Measurements from ENCODE around the gene RPS6KA2. TPM values are rescaled to one million over a fixed set of nuclear protein-coding genes. Genes with fewer than 3 reads are reported as not detected.

Gene RPS6KA2
- total RNA-seq, 2 donors from 2014 or later = 78.6 to 131 TPM

GRCh38 chr6:166616261-166617238 is 10.5 kb downstream of the RPS6KA2 start:
- Histone ChIP-seq H3K4me1 (peaks cover 0 to 76% of the 10 kb centered on the region in 2 donors), H3K27me3 (no peaks in the 10 kb centered on the region), H3K27ac (peak overlapping the region in 1 of 2 donors; percentile 85), H3K36me3 (no peaks in the 10 kb centered on the region), H3K9me3 (no peaks in the 10 kb centered on the region), H3K4me3 (no peak overlapping the region)
- DNase-seq (ENCODE audit: low spot score) = peak; percentile 54
- TF ChIP-seq, protein P1, sequence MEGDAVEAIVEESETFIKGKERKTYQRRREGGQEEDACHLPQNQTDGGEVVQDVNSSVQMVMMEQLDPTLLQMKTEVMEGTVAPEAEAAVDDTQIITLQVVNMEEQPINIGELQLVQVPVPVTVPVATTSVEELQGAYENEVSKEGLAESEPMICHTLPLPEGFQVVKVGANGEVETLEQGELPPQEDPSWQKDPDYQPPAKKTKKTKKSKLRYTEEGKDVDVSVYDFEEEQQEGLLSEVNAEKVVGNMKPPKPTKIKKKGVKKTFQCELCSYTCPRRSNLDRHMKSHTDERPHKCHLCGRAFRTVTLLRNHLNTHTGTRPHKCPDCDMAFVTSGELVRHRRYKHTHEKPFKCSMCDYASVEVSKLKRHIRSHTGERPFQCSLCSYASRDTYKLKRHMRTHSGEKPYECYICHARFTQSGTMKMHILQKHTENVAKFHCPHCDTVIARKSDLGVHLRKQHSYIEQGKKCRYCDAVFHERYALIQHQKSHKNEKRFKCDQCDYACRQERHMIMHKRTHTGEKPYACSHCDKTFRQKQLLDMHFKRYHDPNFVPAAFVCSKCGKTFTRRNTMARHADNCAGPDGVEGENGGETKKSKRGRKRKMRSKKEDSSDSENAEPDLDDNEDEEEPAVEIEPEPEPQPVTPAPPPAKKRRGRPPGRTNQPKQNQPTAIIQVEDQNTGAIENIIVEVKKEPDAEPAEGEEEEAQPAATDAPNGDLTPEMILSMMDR (IDR thresholded peaks at IDR 0.05) = no peak

- Histone ChIP-seq H3K27ac (peak overlapping the region; percentile 85 to 86), H3K4me1 (peaks cover 0 to 66% of the 10 kb centered on the region in 2 donors), H3K9me3 (no peaks in the 10 kb centered on the region), H3K27me3 (no peaks in the 10 kb centered on the region), H3K36me3 (no peaks in the 10 kb centered on the region), H3K4me3 (no peak overlapping the region)
- DNase-seq (ENCODE audit: low spot score) = peak; percentile 74
- TF ChIP-seq, protein P1 (IDR thresholded peaks at IDR 0.05) = no peak
Measured at GRCh38 chr6:166615059-166615770, 11.8 kb downstream of the RPS6KA2 start.

DNA sequence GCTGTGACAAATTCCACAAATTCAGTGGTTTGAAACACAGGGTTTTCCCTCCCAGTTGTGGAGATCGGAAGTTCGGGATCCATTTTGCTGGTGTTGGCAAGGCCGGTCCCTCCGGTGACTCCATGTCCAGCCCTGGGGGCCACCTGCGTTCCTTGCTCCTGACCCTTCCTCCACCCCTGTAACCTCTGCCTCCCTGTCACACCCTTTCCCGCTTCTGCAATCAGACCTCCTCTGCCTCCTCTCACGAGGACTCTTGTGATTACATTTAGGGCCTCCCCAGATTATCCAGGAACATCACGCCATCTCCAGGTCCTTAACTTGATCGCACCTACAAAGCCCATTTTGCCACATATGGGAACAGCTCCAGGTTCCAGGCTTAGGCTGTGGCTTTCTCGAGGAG is 12.5 kb downstream of the RPS6KA2 start:
- no peak overlapping the region for H3K4me3 ChIP-seq
- DNase-seq (ENCODE audit: low spot score) = no peak
- H3K36me3 ChIP-seq = no peaks in the 10 kb centered on the region
- peaks cover 0 to 59% of the 10 kb centered on the region in 2 donors for H3K4me1 ChIP-seq
- TF ChIP-seq, protein P1 (IDR thresholded peaks at IDR 0.05) = no peak
- H3K27ac ChIP-seq = peak overlapping the region; percentile 85 to 86
- no peaks in the 10 kb centered on the region for H3K27me3 ChIP-seq
- H3K9me3 ChIP-seq = no peaks in the 10 kb centered on the region

DNA sequence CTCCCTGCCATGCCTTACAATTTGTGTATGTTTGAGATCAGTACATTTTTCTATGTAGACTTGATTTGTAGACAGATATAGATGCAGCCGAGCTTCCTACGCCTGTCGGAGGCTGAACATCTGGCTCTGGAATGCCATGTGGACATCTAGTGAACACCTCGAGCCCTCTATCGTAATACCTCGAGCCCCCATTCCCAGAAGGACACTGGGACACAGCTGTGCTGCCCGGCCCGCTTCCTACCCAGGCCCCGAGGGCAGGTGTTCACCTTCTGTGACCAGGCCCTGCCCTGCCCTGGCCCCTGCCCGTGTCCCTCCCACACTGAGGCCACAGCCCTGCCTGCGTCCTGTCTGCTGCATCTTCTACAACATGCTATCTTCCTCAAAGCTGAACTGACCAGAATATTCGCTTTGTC is 12.9 kb downstream of the RPS6KA2 start:
- DNase-seq (ENCODE audit: low spot score) = peak; percentile 50
- TF ChIP-seq, protein P1 (IDR thresholded peaks at IDR 0.05) = no peak
- Histone ChIP-seq H3K36me3 (no peaks in the 10 kb centered on the region), H3K27me3 (no peaks in the 10 kb centered on the region), H3K9me3 (no peaks in the 10 kb centered on the region), H3K4me1 (peaks cover 0 to 55% of the 10 kb centered on the region in 2 donors), H3K27ac (peak overlapping the region; percentile 85 to 86), H3K4me3 (no peak overlapping the region)

- peak overlapping the region; percentile 30 to 85 for H3K27ac ChIP-seq
- H3K36me3 ChIP-seq = no peaks in the 10 kb centered on the region
- H3K4me3 ChIP-seq = no peak overlapping the region
- DNase-seq (ENCODE audit: low spot score) = no peak
- TF ChIP-seq, protein P1 (IDR thresholded peaks at IDR 0.05) = no peak
- H3K9me3 ChIP-seq = no peaks in the 10 kb centered on the region
- H3K4me1 ChIP-seq = peaks cover 0 to 54% of the 10 kb centered on the region in 2 donors
- H3K27me3 ChIP-seq = no peaks in the 10 kb centered on the region
Measured at GRCh38 chr6:166613027-166613426, 14.0 kb downstream of the RPS6KA2 start.

All from right atrium auricular region (tissue), 2 donors.